Spleen (tissue), 7 donors: ENCODE results near the gene ADNP2.

Experiments
- CTCF ChIP-seq, 11 experiments: fragments of 200-600 bp in 7 of 11; fragments of 450-650 bp in 4 of 11; sonication (generic) in 4 of 11; IDR thresholded peaks in 8 of 11; conservative IDR thresholded peaks in 3 of 11; 1 replicate in 7 of 11; 2 replicates in 4 of 11; pipeline versions ENCODE4 v1.4.0 to v1.8.0; 2016 to 2021; ENCODE audit warnings: antibody characterized with exemption in 11 of 11, inconsistent platforms in 4 of 11, mild to moderate bottlenecking in 1 of 11
- POLR2A ChIP-seq, 3 donors: fragments of 450-650 bp; IDR thresholded peaks; one replicate each; pipeline ENCODE4 v1.5.1; 2017; ENCODE audit warnings: antibody characterized with exemption in 3 of 3, mild to moderate bottlenecking in 1 of 3
- POLR2AphosphoS5 ChIP-seq, 3 donors: sonication (generic); formaldehyde crosslinking; IDR thresholded peaks; one replicate each; pipeline ENCODE4 v1.5.1; 2017; ENCODE audit warnings: antibody characterized with exemption in 3 of 3
- donor health status: DM: no; HTN: no; CAD: no; lungs with moderate emphysema.
- donor health status: DM: no; HTN: no; CAD: no.
- donor health status: DM: no; HTN: no; CAD: no.

- TF ChIP-seq POLR2A (IDR thresholded peaks at IDR 0.05) (no peak), CTCF (IDR thresholded peaks at IDR 0.05 in 8 of 11, conservative IDR thresholded peaks at IDR 0.05 in 3 of 11) (no peak), POLR2AphosphoS5 (IDR thresholded peaks at IDR 0.05) (no peak)
Observed at GRCh38 chr18:80147037-80147417, 38.0 kb downstream of the ADNP2 start.
